GM12892 (cell line): Measurements from ENCODE around the gene ANKRD11.

ENCODE experiments used
- POLR2A ChIP-seq: IDR thresholded peaks from 2 replicates; pipeline ENCODE4 v1.6.1; 2011; ENCODE audit warnings: low read depth, low read length, control low read depth
- POLR2AphosphoS5 ChIP-seq: IDR thresholded peaks from 2 replicates; pipeline ENCODE4 v1.6.1; 2011; ENCODE audit warnings: low read depth, low read length, control low read depth
- TAF1 ChIP-seq: IDR thresholded peaks from 2 replicates; pipeline ENCODE4 v1.6.1; 2011; ENCODE audit warnings: low read depth, mild to moderate bottlenecking, control low read depth, low read length, borderline replicate concordance

- TF ChIP-seq POLR2A (no peak), POLR2AphosphoS5 (no peak), TAF1 (no peak)
These were observed 169.4 kb downstream of the ANKRD11 start for GRCh38 chr16:89320782-89321501.
